OCI-LY1 (cell line): ENCODE results near the gene CNOT4.

Experiments used
- EZH2 ChIP-seq: fragments of 200-600 bp; sonication (generic), shearing (Covaris generic); IDR thresholded peaks from 2 replicates; pipeline ENCODE4 v1.8.0; 2017; ENCODE audit warnings: borderline replicate concordance, mixed run types, mild to moderate bottlenecking, antibody characterized with exemption, low read length, moderate library complexity, mixed read lengths
- TF ChIP-seq, protein P1 (sequence below): fragments of 200-600 bp; sonication (generic), shearing (Covaris generic); IDR thresholded peaks from 2 replicates; pipeline ENCODE4 v1.5.1; 2017; ENCODE audit warnings: mild to moderate bottlenecking, antibody characterized with exemption, low read length, moderate library complexity, mixed read lengths

DNA sequence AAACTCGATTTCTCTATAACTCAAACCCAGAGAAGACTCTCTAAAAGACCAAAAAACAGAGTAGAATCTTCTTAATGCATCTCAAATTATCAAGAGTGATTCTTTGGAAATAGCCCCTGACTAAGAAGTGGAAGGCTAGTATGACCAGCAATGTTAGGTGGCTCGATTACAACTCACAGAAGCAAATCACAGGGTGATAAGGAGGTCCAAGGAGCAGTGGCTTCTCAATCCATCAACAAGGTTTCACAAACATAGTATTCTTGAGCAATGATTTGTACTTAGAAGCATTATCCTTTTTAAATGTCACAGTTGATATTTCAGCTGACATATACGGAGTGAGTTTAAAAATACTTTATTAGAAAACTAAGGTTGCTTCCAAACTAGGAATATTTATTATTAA lies 127.7 kb downstream of the CNOT4 start:
- TF ChIP-seq, protein P1, sequence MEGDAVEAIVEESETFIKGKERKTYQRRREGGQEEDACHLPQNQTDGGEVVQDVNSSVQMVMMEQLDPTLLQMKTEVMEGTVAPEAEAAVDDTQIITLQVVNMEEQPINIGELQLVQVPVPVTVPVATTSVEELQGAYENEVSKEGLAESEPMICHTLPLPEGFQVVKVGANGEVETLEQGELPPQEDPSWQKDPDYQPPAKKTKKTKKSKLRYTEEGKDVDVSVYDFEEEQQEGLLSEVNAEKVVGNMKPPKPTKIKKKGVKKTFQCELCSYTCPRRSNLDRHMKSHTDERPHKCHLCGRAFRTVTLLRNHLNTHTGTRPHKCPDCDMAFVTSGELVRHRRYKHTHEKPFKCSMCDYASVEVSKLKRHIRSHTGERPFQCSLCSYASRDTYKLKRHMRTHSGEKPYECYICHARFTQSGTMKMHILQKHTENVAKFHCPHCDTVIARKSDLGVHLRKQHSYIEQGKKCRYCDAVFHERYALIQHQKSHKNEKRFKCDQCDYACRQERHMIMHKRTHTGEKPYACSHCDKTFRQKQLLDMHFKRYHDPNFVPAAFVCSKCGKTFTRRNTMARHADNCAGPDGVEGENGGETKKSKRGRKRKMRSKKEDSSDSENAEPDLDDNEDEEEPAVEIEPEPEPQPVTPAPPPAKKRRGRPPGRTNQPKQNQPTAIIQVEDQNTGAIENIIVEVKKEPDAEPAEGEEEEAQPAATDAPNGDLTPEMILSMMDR: no peak
- no peak for TF ChIP-seq EZH2
